ENCODE results near the gene IGFL4.

Gene IGFL4

GRCh38 chr19:46040952-46041500, at the start of gene IGFL4:
TSS of gene IGFL4 (minus strand) at chr19:46041002. CDS start at chr19:46040962, 40 bp downstream.
- DNase-seq = no peak
- no peak for TF ChIP-seq CTCF (IDR thresholded peaks at IDR 0.05; ENCODE audit: low read depth, low read length)
- Histone ChIP-seq H3K4me3 (ENCODE audit: low read depth, low read length) (no peak within 1 kb of the TSS), H3K9me3 (ENCODE audit: severe bottlenecking) (peaks cover 4% of the 10 kb centered on the region), H3K27me3 (ENCODE audit: insufficient read depth, low read depth, severe bottlenecking) (no peaks in the 10 kb centered on the region), H3K27ac (no peak within 1 kb of the TSS), H3K36me3 (no peaks in the 10 kb centered on the region)

GRCh38 chr19:46090444-46090843, 49.6 kb upstream of the IGFL4 start:
- no peak for TF ChIP-seq CTCF (IDR thresholded peaks at IDR 0.05; ENCODE audit: low read depth, low read length)
- DNase-seq = no peak
- H3K36me3 ChIP-seq = no peaks in the 10 kb centered on the region
- H3K9me3 ChIP-seq (ENCODE audit: severe bottlenecking) = peaks cover 13% of the 10 kb centered on the region
- no peaks in the 10 kb centered on the region for H3K27me3 ChIP-seq (ENCODE audit: insufficient read depth, low read depth, severe bottlenecking)
- no peak overlapping the region for H3K4me3 ChIP-seq (ENCODE audit: low read depth, low read length)
- no peak overlapping the region for H3K27ac ChIP-seq

- Histone ChIP-seq H3K27me3 (ENCODE audit: insufficient read depth, low read depth, severe bottlenecking) (no peaks in the 10 kb centered on the region), H3K27ac (no peak overlapping the region), H3K36me3 (no peaks in the 10 kb centered on the region), H3K9me3 (ENCODE audit: severe bottlenecking) (peaks cover 14% of the 10 kb centered on the region), H3K4me3 (ENCODE audit: low read depth, low read length) (no peak overlapping the region)
- no peak for DNase-seq
- no peak for TF ChIP-seq CTCF (IDR thresholded peaks at IDR 0.05; ENCODE audit: low read depth, low read length)
Observed at GRCh38 chr19:46089432-46089831, 48.6 kb upstream of the IGFL4 start.

- Histone ChIP-seq H3K36me3 (no peaks in the 10 kb centered on the region), H3K4me3 (ENCODE audit: low read depth, low read length) (no peak overlapping the region), H3K9me3 (ENCODE audit: severe bottlenecking) (peaks cover 14% of the 10 kb centered on the region), H3K27me3 (ENCODE audit: insufficient read depth, low read depth, severe bottlenecking) (no peaks in the 10 kb centered on the region), H3K27ac (no peak overlapping the region)
- no peak for TF ChIP-seq CTCF (IDR thresholded peaks at IDR 0.05; ENCODE audit: low read depth, low read length)
- DNase-seq = no peak
Observed at GRCh38 chr19:46088101-46088500, 47.3 kb upstream of the IGFL4 start.

GRCh38 chr19:46085888-46086287, 45.1 kb upstream of the IGFL4 start:
- no peak for TF ChIP-seq CTCF (IDR thresholded peaks at IDR 0.05; ENCODE audit: low read depth, low read length)
- Histone ChIP-seq H3K4me3 (ENCODE audit: low read depth, low read length) (no peak overlapping the region), H3K27me3 (ENCODE audit: insufficient read depth, low read depth, severe bottlenecking) (no peaks in the 10 kb centered on the region), H3K27ac (no peak overlapping the region), H3K9me3 (ENCODE audit: severe bottlenecking) (peaks cover 14% of the 10 kb centered on the region), H3K36me3 (no peaks in the 10 kb centered on the region)
- no peak for DNase-seq

GRCh38 chr19:46082728-46083050, 41.9 kb upstream of the IGFL4 start:
- H3K27me3 ChIP-seq (ENCODE audit: insufficient read depth, low read depth, severe bottlenecking) = no peaks in the 10 kb centered on the region
- no peaks in the 10 kb centered on the region for H3K36me3 ChIP-seq
- no peak overlapping the region for H3K4me3 ChIP-seq (ENCODE audit: low read depth, low read length)
- peaks cover 14% of the 10 kb centered on the region for H3K9me3 ChIP-seq (ENCODE audit: severe bottlenecking)
- no peak for TF ChIP-seq CTCF (IDR thresholded peaks at IDR 0.05; ENCODE audit: low read depth, low read length)
- H3K27ac ChIP-seq = no peak overlapping the region
- no peak for DNase-seq
